Breast epithelium (tissue), 4 donors: Measurements from ENCODE around the gene MYOG. TPM values are rescaled to one million over a fixed set of nuclear protein-coding genes. Genes with fewer than 3 reads are reported as not detected.

ENCODE experiments used
- DNase-seq, 2 donors: peaks; one replicate each; pipeline ENCODE4 v3.0.0-alpha.2; 2019; ENCODE audit warnings: low spot score in 2 of 2
- H3K27ac ChIP-seq, 2 donors: fragments of 200-600 bp; sonication (generic) in 1 of 2; one replicate each; pipeline ENCODE4 v1.5.1; 2016 to 2019; ENCODE audit warnings: mild to moderate bottlenecking in 1 of 2
- H3K27me3 ChIP-seq, 2 donors: fragments of 200-600 bp; sonication (generic) in 1 of 2; one replicate each; pipeline versions ENCODE4 v1.5.1 to v1.6.0; 2017 to 2019; ENCODE audit warnings: control low read depth in 1 of 2, mild to moderate bottlenecking in 1 of 2
- H3K36me3 ChIP-seq: fragments of 200-600 bp; one replicate; pipeline ENCODE4 v1.5.1; 2019
- H3K4me1 ChIP-seq, 2 donors: fragments of 200-600 bp; sonication (generic); one replicate each; pipeline ENCODE4 v1.5.1; 2016 to 2019; ENCODE audit warnings: control low read depth in 1 of 2
- H3K4me3 ChIP-seq, 3 donors: fragments of 200-600 bp; sonication (generic); 1 replicate in 2 of 3; 2 replicates in 1 of 3; pipeline ENCODE4 v1.5.1; 2016 to 2019; ENCODE audit warnings: mild to moderate bottlenecking in 3 of 3, moderate library complexity in 2 of 3
- H3K9me3 ChIP-seq, 2 donors: fragments of 200-600 bp; sonication (generic) in 1 of 2; one replicate each; pipeline ENCODE4 v1.5.1; 2016 to 2019; ENCODE audit warnings: control low read depth in 1 of 2
- CTCF ChIP-seq, 3 donors: fragments of 450-650 bp; IDR thresholded peaks; one replicate each; pipeline ENCODE4 v1.5.1; 2016 to 2017; ENCODE audit warnings: antibody characterized with exemption in 3 of 3, mild to moderate bottlenecking in 3 of 3, moderate library complexity in 3 of 3
- POLR2A ChIP-seq: fragments of 450-650 bp; IDR thresholded peaks from one replicate; pipeline ENCODE4 v1.6.1; 2016; ENCODE audit warnings: antibody characterized with exemption, mild to moderate bottlenecking, moderate library complexity
- POLR2AphosphoS5 ChIP-seq, 3 donors: sonication (generic); formaldehyde crosslinking; IDR thresholded peaks; one replicate each; pipeline ENCODE4 v1.6.1; 2017; ENCODE audit warnings: antibody characterized with exemption in 3 of 3
- intact Hi-C: fragments of 100-400 bp; cut with DNase I; formaldehyde crosslinking; loops from one replicate; pipeline ENCODE4 v1.15.1; 2023; ENCODE audit warnings: low total_unique reads
- total RNA-seq, 3 donors: library from RNA; depleted of rRNA; stranded (reverse); fragments of >200 nt; gene quantifications; one replicate each; pipeline ENCODE4 v1.1.0, GENCODE V29; 2016

The MYOG gene
- total RNA-seq, 3 donors from 2014 or later, result not detected

DNA sequence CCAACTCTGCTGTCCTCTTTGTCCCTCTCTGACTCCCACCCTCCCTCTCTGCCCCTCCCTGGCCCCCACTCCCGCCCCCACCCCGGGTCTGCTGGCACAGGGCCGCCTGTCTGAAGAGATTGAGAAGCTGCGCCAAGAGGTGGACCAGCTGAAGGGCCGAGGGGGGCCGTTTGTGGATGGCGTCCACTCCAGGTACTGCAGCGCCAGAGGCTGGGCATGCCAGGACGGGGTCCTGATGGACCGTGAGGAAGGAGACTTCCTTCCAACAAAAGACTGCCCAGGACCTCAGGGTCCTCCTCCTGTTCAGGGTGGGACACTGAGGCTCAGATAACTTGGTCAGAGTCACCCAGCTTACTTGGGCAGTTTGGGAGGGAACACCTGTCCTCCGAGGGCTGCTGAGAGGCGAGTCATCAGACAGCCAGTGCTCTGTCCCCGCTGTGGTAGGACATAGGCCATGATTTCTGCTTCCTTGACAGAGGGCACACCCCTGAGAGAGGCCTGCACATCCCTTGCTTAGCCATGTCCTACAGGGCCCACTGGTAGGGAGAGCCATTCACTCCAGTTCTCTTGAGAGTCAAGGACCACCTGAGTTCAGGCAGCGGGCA lies 36.1 kb downstream of the MYOG start:
- no peak for DNase-seq
- TF ChIP-seq CTCF (IDR thresholded peaks at IDR 0.05), result no peak
- no peak for TF ChIP-seq POLR2A
- no peak for TF ChIP-seq POLR2AphosphoS5 (IDR thresholded peaks at IDR 0.05)
- H3K36me3 ChIP-seq, result no peaks in the 10 kb centered on the region

GRCh38 chr1:203049077-203049476 lies 36.7 kb downstream of the MYOG start:
- intact Hi-C loops, result no loop called here
- Histone ChIP-seq H3K27me3 (no peaks in the 10 kb centered on the region), H3K36me3 (no peaks in the 10 kb centered on the region), H3K4me1 (no peaks in the 10 kb centered on the region), H3K27ac (no peak overlapping the region), H3K4me3 (no peak overlapping the region), H3K9me3 (no peaks in the 10 kb centered on the region)
- DNase-seq, result no peak
- TF ChIP-seq POLR2AphosphoS5 (IDR thresholded peaks at IDR 0.05), result no peak
- TF ChIP-seq CTCF (IDR thresholded peaks at IDR 0.05), result no peak
- TF ChIP-seq POLR2A, result no peak

More for the DNA sequence above, 36.1 kb downstream of the MYOG start:
- H3K4me3 ChIP-seq, result no peak overlapping the region
- intact Hi-C loops, result no loop called here
- no peaks in the 10 kb centered on the region for H3K27me3 ChIP-seq
- no peak overlapping the region for H3K27ac ChIP-seq
- no peaks in the 10 kb centered on the region for H3K4me1 ChIP-seq
- no peaks in the 10 kb centered on the region for H3K9me3 ChIP-seq

- H3K36me3 ChIP-seq, result no peaks in the 10 kb centered on the region
- H3K4me3 ChIP-seq, result no peak overlapping the region
- TF ChIP-seq CTCF (IDR thresholded peaks at IDR 0.05) (no peak), POLR2A (no peak), POLR2AphosphoS5 (IDR thresholded peaks at IDR 0.05) (no peak)
- H3K27ac ChIP-seq, result no peak overlapping the region
- no peaks in the 10 kb centered on the region for H3K4me1 ChIP-seq
- intact Hi-C loops, result no loop called here
- H3K27me3 ChIP-seq, result no peaks in the 10 kb centered on the region
- DNase-seq, result no peak
- H3K9me3 ChIP-seq, result no peaks in the 10 kb centered on the region
These were observed 37.2 kb downstream of the MYOG start for GRCh38 chr1:203048555-203049051.

DNA sequence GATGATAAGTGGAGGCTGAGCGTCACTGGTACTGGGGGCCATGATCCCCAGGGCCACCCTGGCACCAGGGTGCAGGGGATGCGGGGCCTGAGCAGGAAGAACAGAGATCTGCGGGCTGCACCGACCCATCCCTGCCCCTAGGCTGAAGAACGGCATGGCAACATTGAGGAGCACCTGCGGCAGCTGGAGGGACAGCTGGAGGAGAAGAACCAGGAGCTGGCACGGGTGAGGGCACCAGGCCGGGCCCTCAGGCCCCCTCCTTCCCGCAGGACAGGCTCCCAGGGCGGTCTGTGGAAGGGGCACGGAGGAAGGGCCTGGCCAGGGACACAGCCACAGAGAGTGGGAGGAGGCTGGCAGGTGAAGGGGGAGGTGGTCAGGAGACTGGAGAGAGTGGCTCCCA lies 37.7 kb downstream of the MYOG start:
- TF ChIP-seq POLR2AphosphoS5 (IDR thresholded peaks at IDR 0.05), result no peak
- TF ChIP-seq CTCF (IDR thresholded peaks at IDR 0.05), result no peak
- no peak for TF ChIP-seq POLR2A
- H3K27ac ChIP-seq, result no peak overlapping the region
- H3K4me1 ChIP-seq, result no peaks in the 10 kb centered on the region
- no peaks in the 10 kb centered on the region for H3K27me3 ChIP-seq
- DNase-seq, result no peak
- intact Hi-C loops, result no loop called here
- no peaks in the 10 kb centered on the region for H3K9me3 ChIP-seq
- no peaks in the 10 kb centered on the region for H3K36me3 ChIP-seq
- H3K4me3 ChIP-seq, result no peak overlapping the region

- H3K4me1 ChIP-seq, result no peaks in the 10 kb centered on the region
- no peaks in the 10 kb centered on the region for H3K9me3 ChIP-seq
- intact Hi-C loops, result no loop called here
- DNase-seq, result no peak
- H3K27ac ChIP-seq, result no peak overlapping the region
- no peak overlapping the region for H3K4me3 ChIP-seq
- no peaks in the 10 kb centered on the region for H3K36me3 ChIP-seq
- TF ChIP-seq POLR2AphosphoS5 (IDR thresholded peaks at IDR 0.05) (no peak), CTCF (IDR thresholded peaks at IDR 0.05) (no peak), POLR2A (no peak)
- H3K27me3 ChIP-seq, result no peaks in the 10 kb centered on the region
These were observed 38.7 kb downstream of the MYOG start for GRCh38 chr1:203046984-203047630.
